ENCODE measurements around the gene PALD1.

GRCh38 chr10:70592746-70593512 lies 114.4 kb downstream of the PALD1 start:
- no peak for TF ChIP-seq SUZ12 (IDR thresholded peaks at IDR 0.05)
- TF ChIP-seq, protein P1, sequence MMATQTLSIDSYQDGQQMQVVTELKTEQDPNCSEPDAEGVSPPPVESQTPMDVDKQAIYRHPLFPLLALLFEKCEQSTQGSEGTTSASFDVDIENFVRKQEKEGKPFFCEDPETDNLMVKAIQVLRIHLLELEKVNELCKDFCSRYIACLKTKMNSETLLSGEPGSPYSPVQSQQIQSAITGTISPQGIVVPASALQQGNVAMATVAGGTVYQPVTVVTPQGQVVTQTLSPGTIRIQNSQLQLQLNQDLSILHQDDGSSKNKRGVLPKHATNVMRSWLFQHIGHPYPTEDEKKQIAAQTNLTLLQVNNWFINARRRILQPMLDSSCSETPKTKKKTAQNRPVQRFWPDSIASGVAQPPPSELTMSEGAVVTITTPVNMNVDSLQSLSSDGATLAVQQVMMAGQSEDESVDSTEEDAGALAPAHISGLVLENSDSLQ (IDR thresholded peaks at IDR 0.05) = no peak
- TF ChIP-seq ZNF384 (IDR thresholded peaks at IDR 0.05) = no peak
- no peak for TF ChIP-seq LEF1 (IDR thresholded peaks at IDR 0.05; ENCODE audit: borderline replicate concordance)
- no peak for TF ChIP-seq SP1 (IDR thresholded peaks at IDR 0.05)
- no peak for TF ChIP-seq HDGF (IDR thresholded peaks at IDR 0.05; ENCODE audit: borderline replicate concordance)
- no peak for TF ChIP-seq TARDBP (IDR thresholded peaks at IDR 0.05)

Measured in HEK293T (cell line).